ENCODE data around the gene HNMT.

HNMT gene

GRCh38 chr2:138009622-138010021, 45.3 kb downstream of the HNMT start:
- H3K4me3 ChIP-seq (ENCODE audit: low read depth, low read length) = no peak overlapping the region
- no peak for DNase-seq (ENCODE audit: low read depth)
- no peak for TF ChIP-seq CTCF (IDR thresholded peaks at IDR 0.05; ENCODE audit: low read depth, low read length, missing control alignments)

- no peak for DNase-seq (ENCODE audit: low read depth)
- TF ChIP-seq CTCF (IDR thresholded peaks at IDR 0.05; ENCODE audit: low read depth, low read length, missing control alignments) = no peak
- no peak overlapping the region for H3K4me3 ChIP-seq (ENCODE audit: low read depth, low read length)
Measured at GRCh38 chr2:138010890-138011289, 46.6 kb downstream of the HNMT start.

GRCh38 chr2:138012082-138012481, 47.8 kb downstream of the HNMT start:
- no peak for TF ChIP-seq CTCF (IDR thresholded peaks at IDR 0.05; ENCODE audit: low read depth, low read length, missing control alignments)

GRCh38 chr2:138012968-138013367, 48.7 kb downstream of the HNMT start:
- no peak for TF ChIP-seq CTCF (IDR thresholded peaks at IDR 0.05; ENCODE audit: low read depth, low read length, missing control alignments)
- no peak for DNase-seq (ENCODE audit: low read depth)
- H3K4me3 ChIP-seq (ENCODE audit: low read depth, low read length) = no peak overlapping the region

More at GRCh38 chr2:138012082-138012481, 47.8 kb downstream of the HNMT start:
- H3K4me3 ChIP-seq (ENCODE audit: low read depth, low read length) = no peak overlapping the region
- no peak for DNase-seq (ENCODE audit: low read depth)

- H3K4me3 ChIP-seq (ENCODE audit: low read depth, low read length) = no peak overlapping the region
Measured at GRCh38 chr2:138013639-138014038, 49.4 kb downstream of the HNMT start.

GRCh38 chr2:138015494-138015893, 51.2 kb downstream of the HNMT start:
- TF ChIP-seq CTCF (IDR thresholded peaks at IDR 0.05; ENCODE audit: low read depth, low read length, missing control alignments) = no peak
- H3K4me3 ChIP-seq (ENCODE audit: low read depth, low read length) = no peak overlapping the region
- DNase-seq (ENCODE audit: low read depth) = no peak

More at GRCh38 chr2:138013639-138014038, 49.4 kb downstream of the HNMT start:
- no peak for DNase-seq (ENCODE audit: low read depth)
- no peak for TF ChIP-seq CTCF (IDR thresholded peaks at IDR 0.05; ENCODE audit: low read depth, low read length, missing control alignments)

- no peak for DNase-seq (ENCODE audit: low read depth)
- no peak for TF ChIP-seq CTCF (IDR thresholded peaks at IDR 0.05; ENCODE audit: low read depth, low read length, missing control alignments)
Measured at GRCh38 chr2:138016351-138017087, 52.2 kb downstream of the HNMT start.

More at GRCh38 chr2:138016351-138017087, 52.2 kb downstream of the HNMT start:
- H3K4me3 ChIP-seq (ENCODE audit: low read depth, low read length) = no peak overlapping the region
